Inferior parietal cortex (tissue), 1 donor: Measurements from ENCODE around the gene TARDBP.
"Not testable (repeated sequence)": the region's sequence is repeated elsewhere in the genome, so short reads cannot be mapped to it uniquely, and the experiment has no call there.

Source experiments
- DNase-seq: peaks from one replicate; pipeline ENCODE4 v3.0.0-alpha.2; 2016; ENCODE audit errors: extremely low spot score

The TARDBP gene

GRCh38 chr1:11012260-11013159 lies at the start of gene TARDBP:
Gene TARDBP (plus strand): TSS chr1:11012654. CDS start chr1:11013728, 1,074 bp downstream.
- DNase-seq = peak; percentile 88

GRCh38 chr1:10965546-10966226 lies 46.8 kb upstream of the TARDBP start:
- no peak for DNase-seq

- no peak for DNase-seq
These were observed 45.4 kb upstream of the TARDBP start for GRCh38 chr1:10967090-10967489.

GRCh38 chr1:10968411-10968826 lies 44.0 kb upstream of the TARDBP start:
- no peak for DNase-seq

GRCh38 chr1:10969267-10969970 lies 43.0 kb upstream of the TARDBP start:
- DNase-seq = no peak

GRCh38 chr1:10969971-10970332 lies 42.5 kb upstream of the TARDBP start:
- DNase-seq = no peak

- DNase-seq = no peak
These were observed 38.9 kb upstream of the TARDBP start for GRCh38 chr1:10973552-10973951.

- DNase-seq = no peak
These were observed 38.2 kb upstream of the TARDBP start for GRCh38 chr1:10973956-10974881.

GRCh38 chr1:10975567-10976326 lies 36.7 kb upstream of the TARDBP start:
- DNase-seq = no peak

GRCh38 chr1:10978719-10979118 lies 33.7 kb upstream of the TARDBP start:
- DNase-seq = no peak

- peak; percentile 81 for DNase-seq
These were observed 33.0 kb upstream of the TARDBP start for GRCh38 chr1:10979483-10979920.

- peak; percentile 77 for DNase-seq
These were observed 32.3 kb upstream of the TARDBP start for GRCh38 chr1:10980094-10980577.

GRCh38 chr1:10980841-10981727 lies 31.4 kb upstream of the TARDBP start:
- DNase-seq = peak; percentile 79

- no peak for DNase-seq
These were observed 25.9 kb upstream of the TARDBP start for GRCh38 chr1:10986525-10986890.

- DNase-seq = no peak
These were observed 24.5 kb upstream of the TARDBP start for GRCh38 chr1:10987840-10988417.

GRCh38 chr1:10989095-10989494 lies 23.4 kb upstream of the TARDBP start:
- DNase-seq = no peak

- DNase-seq = not testable (repeated sequence)
These were observed 22.4 kb upstream of the TARDBP start for GRCh38 chr1:10989920-10990516.

GRCh38 chr1:10990828-10991227 lies 21.6 kb upstream of the TARDBP start:
- no peak for DNase-seq
